GM19328 (cell line): Measurements from ENCODE around the gene TRPM8.
"Not testable (repeated sequence)": the region's sequence is repeated elsewhere in the genome, so short reads cannot be mapped to it uniquely, and the experiment has no call there.

Experiments used
- ATAC-seq: cut with Tn5 transposase; IDR thresholded peaks from one replicate; pipeline ENCODE4 v1.9.1; 2021; ENCODE audit warnings: mild to moderate bottlenecking, moderate library complexity; ENCODE audit not compliant: unreplicated experiment

TRPM8 gene

DNA sequence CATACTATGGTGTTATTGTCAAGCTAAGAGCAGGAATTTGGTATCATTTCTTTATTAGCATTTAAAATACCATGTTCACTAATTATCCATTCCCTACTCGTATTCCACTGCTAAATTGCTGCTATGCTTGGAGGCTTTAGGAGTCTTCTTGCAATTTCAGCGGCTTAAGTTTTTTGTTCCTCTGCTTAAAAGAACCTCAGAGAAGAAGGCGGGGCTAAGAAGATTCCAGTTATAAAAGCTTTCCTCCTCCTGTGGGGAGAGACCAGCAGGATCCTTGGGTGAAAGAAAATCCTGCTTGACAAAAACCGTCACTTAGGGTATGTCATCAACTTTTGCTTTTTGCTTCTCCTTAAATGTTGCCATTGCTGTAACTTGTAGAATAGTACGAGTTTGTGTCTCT, at the start of gene TRPM8:
TRPM8 (plus strand) TSS at position 258 of the 400 bp plus-strand sequence. CDS start 9,165 bp downstream, outside the sequence.
- no peak for ATAC-seq

DNA sequence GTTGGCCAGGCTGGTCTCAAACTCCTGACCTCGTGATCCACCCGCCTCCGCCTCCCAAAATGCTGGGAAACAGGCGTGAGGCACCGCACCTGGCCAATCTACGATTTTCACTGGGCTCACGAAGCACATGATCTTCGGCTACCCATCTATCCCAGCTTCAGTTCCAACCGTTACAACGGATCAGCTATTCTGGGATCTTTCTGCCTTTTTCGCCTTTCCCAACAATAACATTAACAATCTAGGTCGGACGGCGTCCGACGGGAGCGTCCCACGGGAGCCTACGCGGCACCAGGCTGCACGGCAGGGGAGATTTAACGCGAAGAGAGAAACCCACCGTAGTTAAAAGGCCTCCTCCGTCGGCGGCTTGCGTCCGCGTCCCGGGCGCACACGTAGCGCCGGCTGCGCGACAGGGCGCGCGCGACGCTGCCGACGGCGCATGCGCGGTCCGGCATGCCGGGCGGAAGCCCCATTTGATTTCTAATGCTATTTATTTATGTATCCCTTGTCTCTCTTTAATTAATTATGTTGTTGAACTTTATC, 49.1 kb upstream of the TRPM8 start, which contains the start of gene MSL3B:
MSL3B (minus strand) TSS at position 394 of the 540 bp plus-strand sequence.
- no peak for ATAC-seq

- ATAC-seq: no peak
Measured at GRCh38 chr2:233871432-233871831, 45.7 kb upstream of the TRPM8 start.

DNA sequence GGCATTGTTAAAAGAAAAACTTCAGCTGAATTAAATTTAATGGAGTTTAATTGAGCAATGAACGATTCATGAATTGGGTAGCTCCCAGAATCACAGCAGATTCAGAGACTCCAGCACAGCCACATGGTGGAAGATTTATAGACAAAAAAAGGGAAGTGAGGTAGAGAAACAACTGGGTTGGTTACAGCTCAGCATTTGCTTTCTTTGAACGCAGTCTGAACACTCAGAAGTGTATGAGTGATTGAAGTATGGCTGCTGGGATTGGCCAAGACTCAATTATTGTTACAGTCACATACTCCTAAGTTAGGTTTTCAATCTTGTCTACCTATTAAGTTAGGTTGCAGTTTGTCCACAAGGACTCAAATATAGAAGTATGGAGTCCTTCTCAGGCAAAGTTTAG, 45.0 kb upstream of the TRPM8 start:
- not testable (repeated sequence) for ATAC-seq

GRCh38 chr2:233882353-233882752, 34.8 kb upstream of the TRPM8 start:
- ATAC-seq: no peak

DNA sequence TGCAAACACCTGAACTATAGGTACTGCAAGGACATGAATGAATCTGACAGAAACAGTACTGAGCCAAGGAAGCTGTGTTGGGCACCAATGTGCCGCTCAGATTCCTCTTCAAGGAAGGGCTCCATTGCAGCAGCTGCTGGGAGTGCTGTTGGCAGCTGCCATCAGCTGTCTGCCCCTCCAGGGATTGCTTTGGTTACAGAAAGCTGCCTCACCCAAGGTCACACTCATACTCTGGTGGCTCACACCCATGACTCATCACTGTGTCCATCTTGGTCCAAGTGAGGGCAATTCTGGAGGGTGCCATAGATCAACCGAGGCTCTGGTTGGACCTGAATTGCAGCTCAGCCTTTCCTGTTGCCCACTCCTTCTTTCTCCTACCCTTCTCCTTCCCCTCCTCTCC, 24.4 kb upstream of the TRPM8 start:
- no peak for ATAC-seq

- not testable (repeated sequence) for ATAC-seq
Measured at GRCh38 chr2:233896253-233896652, 20.9 kb upstream of the TRPM8 start.

DNA sequence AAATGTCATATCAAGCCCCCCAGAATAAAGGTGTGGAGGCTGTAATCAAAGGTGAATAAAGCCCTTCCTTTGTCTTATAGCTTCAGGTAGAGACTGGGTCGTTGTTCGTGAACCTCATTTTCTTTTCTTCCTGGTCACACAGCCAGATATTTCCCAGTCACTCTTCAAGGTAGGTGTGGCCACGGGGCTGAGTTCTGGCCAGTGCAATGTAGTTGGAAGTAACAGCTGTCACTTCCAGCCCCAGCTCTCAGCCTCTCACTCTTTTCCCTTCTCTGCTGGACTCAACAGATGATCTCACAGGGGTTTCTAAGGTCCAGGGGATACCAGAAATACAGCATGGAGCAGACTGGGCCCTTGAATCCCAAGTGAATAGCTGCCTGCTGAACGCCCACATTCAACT, 15.8 kb upstream of the TRPM8 start:
- no peak for ATAC-seq

- no peak for ATAC-seq
Measured at GRCh38 chr2:233901884-233902283, 15.3 kb upstream of the TRPM8 start.

- ATAC-seq: no peak
Measured at GRCh38 chr2:233905945-233906344, 11.2 kb upstream of the TRPM8 start.

GRCh38 chr2:233907627-233908026, 9.5 kb upstream of the TRPM8 start:
- ATAC-seq: no peak

DNA sequence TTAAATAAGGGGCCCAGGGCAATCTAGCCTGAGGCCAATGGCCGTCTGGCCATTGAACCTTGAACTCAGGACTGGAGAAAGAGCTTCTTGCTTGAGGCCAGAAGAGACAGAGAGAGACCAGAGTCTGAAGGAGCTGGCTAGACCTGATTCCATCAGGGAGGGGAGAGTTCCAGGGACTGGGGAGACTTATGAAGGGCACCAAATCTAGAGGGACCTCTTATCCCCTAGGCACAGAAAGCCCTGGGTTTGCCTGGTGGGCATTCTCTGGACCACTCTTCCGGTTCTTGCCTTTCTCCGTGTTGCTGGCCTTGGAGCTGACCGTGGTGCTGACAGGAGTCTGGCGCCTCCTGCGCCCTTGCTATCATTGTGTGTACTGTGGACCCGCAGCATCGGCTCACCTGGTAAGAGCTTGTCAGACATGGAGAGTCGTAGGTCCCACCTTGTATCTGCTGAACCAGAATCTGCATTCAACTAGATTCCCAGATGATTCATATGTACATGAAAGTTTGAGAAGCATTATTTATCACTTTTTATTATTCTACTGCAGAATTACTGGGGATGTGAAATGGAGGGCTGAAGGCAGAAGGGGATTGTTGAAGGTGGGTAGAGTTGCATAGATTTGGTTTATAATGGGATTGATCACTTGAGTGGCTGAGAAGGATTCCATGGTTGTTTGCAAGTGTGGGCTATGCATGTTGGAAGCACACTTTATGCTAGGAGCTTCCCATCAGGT, 4.3 kb upstream of the TRPM8 start:
- no peak for ATAC-seq

DNA sequence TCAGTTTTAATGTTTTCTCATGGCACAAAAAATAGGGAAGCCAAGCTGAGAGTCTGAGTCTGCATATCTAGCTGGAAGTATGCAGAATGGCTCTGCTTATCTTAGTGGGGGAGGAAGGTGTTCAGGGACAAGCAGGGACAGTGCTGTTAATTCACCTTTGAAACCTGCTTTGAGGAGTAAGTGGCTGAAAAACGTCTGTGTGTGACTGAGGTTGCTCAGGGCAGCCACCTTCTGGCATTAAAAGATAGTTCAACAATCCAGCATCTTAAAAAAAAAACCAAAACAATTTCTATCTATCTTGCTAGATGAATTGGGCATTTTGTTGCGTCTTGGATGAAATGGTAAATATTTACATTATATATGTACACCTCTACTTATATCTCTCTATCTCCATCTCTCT, 2.0 kb upstream of the TRPM8 start:
- no peak for ATAC-seq

GRCh38 chr2:233919319-233919718, 2.1 kb downstream of the TRPM8 start:
- no peak for ATAC-seq

DNA sequence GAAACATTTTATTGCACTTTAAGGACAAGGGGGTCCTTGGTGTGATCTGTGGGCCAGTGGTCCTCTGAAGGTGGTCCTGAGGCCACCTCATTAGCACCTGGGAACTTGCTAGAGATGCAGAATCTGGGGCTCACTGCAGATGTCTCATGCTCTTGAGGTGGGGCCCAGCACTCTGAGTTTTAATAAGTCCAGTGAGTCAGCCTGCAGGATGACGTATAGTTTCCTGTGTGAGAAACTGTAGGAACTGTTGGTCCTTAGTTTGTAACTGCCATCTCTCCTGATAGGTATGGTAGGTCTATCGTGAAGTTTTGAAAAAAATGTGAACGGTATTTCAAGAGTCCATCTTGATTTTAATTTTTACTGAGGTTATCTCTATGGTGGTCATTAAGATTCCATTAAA, 2.8 kb downstream of the TRPM8 start:
- no peak for ATAC-seq

GRCh38 chr2:233922471-233922870, 5.3 kb downstream of the TRPM8 start:
- ATAC-seq: no peak

DNA sequence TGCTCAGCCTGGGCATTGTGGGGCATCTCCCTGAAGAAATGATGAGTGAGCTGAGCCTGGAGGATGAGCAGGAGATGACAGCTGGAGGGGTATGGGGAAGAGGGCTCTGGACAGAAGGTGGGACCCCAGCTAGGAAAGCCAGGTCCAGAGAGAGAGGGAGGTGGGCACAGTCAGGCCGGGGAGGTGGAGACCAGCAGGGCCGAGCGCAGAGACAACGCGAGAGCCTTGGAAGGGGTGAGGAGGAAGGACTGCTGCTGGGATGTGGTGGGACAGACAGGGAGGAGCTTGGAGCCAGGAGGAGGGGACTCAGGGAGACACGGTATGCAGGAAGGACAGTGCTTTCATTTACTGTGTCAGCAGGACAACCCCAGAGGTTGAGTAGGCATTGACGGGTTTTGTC, 8.2 kb downstream of the TRPM8 start:
- no peak for ATAC-seq

DNA sequence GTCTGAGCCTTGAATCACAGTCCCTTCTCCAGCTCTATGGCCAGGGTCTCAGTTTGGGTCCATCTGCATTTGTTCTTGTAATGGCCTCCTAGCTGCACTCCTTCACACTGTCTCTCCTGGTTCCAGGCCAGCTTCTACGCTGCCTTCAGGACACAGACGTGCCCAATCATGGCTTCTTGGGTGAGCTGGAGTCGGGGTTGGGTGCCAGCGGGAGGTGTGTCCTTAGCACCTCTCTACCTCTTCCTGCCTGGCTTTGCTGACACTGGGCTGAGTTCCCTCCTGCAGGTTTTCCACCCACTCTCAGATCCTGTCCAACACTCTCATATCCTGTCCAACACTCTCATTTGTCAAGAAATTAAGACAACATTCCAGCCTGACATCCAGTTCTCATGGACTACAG, 9.6 kb downstream of the TRPM8 start:
- no peak for ATAC-seq

- no peak for ATAC-seq
Measured at GRCh38 chr2:233928594-233929351, 11.6 kb downstream of the TRPM8 start.

DNA sequence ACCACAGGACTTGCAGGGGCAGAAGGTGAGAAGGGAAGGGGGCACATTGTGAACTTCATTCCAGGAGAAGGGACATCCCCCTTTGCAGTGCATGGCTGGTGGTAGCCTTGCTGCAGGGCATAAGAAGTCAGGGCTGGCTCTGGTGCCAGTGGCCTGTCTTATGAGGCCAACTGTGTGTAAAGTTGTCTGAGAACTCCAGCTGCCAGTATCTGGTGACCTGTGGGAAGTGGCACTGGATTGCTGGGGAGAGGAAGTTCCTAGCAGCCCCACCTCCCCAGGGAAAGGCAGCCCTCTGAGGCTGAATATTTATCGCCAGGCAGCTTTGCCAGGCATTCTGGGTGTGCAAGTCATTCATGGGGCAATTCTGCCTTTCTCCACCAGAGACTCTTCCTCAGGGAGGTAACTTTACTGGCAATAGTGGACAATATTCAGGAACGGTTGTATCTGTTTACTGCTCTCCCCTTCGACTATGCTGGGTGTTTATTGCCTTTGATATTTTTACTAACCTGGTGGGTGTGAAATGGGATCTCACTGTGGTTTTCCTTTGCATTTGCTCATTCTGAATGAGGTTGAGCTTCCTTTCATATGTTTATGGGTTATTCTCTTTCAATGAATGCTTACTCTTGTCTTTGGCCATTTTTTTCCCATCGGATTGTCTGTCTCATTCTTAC, 12.3 kb downstream of the TRPM8 start:
- no peak for ATAC-seq

DNA sequence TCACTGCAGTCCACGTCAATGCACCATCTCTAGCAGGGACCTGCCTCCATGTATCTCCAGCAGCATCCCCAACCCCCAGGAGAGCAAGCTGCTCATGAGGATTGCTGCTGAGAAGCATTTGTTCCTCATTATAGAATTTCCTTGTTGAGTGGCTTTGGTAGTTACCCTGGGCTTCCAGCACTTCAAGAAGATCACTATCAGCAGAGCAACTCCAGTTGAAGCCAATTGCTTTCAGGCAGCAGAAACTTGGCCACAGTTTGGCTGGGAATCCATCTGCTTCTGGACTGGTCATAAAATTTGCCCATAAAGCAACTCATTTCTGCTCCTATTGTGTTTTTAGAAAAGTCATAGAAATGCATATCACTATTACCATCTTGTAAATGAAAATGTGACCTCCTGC, 17.4 kb downstream of the TRPM8 start:
- ATAC-seq: no peak
